MG63 (cell line): ENCODE measurements around the gene DSC2. TPM values are rescaled to one million over a fixed set of nuclear protein-coding genes. Genes with fewer than 3 reads are reported as not detected.
"Not testable (repeated sequence)": the region's sequence is repeated elsewhere in the genome, so short reads cannot be mapped to it uniquely, and the experiment has no call there.

ENCODE experiments used
- DNase-seq: peaks from one replicate; pipeline ENCODE4 v3.0.0-alpha.2; 2020
- H3K27me3 ChIP-seq: fragments of 250-450 bp; sonication (Bioruptor Pico); 2 replicates; pipeline ENCODE4 v1.5.1; 2020; ENCODE audit warnings: mild to moderate bottlenecking, moderate library complexity
- H3K36me3 ChIP-seq: fragments of 250-450 bp; sonication (Bioruptor Pico); 2 replicates; pipeline ENCODE4 v1.5.1; 2020; ENCODE audit warnings: mild to moderate bottlenecking, moderate library complexity
- H3K4me3 ChIP-seq: fragments of 250-450 bp; sonication (Bioruptor Pico); 2 replicates; pipeline ENCODE4 v1.5.1; 2020; ENCODE audit warnings: mild to moderate bottlenecking, moderate library complexity
- H3K9me3 ChIP-seq: fragments of 250-450 bp; sonication (Bioruptor Pico); 2 replicates; pipeline ENCODE4 v1.5.1; 2020; ENCODE audit warnings: mild to moderate bottlenecking, moderate library complexity
- total RNA-seq: library from RNA; depleted of rRNA; stranded (reverse); fragments of >200 nt; shearing (Covaris generic); gene quantifications from 2 replicates; pipeline ENCODE4 v1.2.3, GENCODE V29; 2014; ENCODE audit warnings: low replicate concordance; rRNA removed

The DSC2 gene
- not detected in 2 replicates for total RNA-seq

DNA sequence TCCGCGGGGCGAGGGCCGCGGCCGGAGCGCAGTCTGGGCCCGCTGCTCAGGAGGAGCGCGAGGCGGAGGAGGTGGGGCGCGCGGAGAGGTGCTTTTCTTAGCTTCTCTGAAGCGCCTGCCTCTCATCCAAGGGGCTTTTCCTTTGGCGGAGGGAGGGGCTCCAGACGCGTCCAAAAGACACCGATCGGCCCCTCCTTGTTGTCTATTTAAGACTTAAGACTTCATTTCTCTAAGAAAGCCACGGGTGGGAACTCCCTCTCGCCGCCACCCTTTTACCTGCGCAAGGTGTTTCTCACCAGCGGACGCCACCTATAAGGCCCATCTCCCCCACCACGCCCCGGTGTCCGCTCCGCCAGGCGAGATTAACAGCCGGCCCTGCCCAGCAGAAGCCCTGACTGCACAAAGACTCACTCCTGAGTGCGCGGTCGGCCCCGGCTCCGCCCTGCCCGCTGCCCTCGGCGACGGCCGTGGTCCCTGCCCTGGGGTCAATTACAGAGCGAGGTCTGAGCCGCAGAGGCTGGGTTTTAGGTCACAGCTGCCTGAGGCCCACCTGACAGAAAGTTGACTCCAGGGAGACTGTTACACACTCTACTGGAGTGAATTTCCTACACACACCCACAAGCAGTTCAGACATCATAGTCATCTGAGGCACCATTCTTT, at the start of gene DSC2:
Gene DSC2, minus strand, starts transcription at position 397 of the 660 bp plus-strand sequence. CDS start 450 bp downstream, outside the sequence.
- H3K9me3 ChIP-seq, result no peaks in the 10 kb centered on the region
- DNase-seq, result no peak
- H3K4me3 ChIP-seq, result peak within 1 kb of the TSS; percentile 27
- peaks cover 24% of the 10 kb centered on the region for H3K27me3 ChIP-seq
- H3K36me3 ChIP-seq, result no peaks in the 10 kb centered on the region

DNA sequence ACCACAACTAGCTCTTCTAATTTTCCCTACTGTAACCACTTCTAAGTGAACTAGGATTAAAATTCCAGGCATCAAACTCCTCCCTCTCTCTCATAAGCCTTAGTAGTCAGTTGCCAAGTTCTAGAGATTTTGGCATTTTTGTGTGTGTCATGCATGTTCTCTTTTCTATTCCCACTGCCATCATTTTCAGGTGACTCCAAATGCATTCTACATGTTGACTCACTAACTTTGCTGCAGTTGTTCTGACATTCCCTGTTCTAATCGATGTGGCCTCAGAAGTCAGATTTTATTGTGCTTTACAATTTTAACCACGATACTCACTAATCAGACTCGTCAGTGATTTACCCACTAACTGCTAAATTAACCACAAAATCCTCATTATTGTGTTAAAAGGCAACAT, 47.1 kb upstream of the DSC2 start:
- H3K4me3 ChIP-seq, result no peak overlapping the region
- no peaks in the 10 kb centered on the region for H3K27me3 ChIP-seq
- H3K36me3 ChIP-seq, result no peaks in the 10 kb centered on the region
- H3K9me3 ChIP-seq, result no peaks in the 10 kb centered on the region
- no peak for DNase-seq

DNA sequence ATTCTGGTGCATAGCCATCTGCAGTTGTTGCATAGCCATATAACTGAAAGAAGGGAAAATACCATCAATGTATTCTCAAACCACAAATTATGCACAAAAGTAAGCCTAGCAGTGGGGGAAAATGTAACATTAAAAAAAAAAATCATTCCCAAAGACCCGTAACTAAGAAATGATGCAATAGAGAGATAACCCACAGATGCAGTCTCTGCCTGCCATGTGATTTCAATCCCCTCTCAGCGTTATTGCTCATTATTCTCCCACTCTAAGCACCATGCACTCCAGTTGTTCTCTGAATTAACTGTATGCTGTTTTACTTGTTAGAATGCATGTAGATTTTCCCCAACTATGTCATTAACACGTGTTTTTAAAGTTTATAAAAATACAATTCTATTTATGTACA, 46.4 kb upstream of the DSC2 start:
- DNase-seq, result no peak
- Histone ChIP-seq H3K36me3 (no peaks in the 10 kb centered on the region), H3K9me3 (no peaks in the 10 kb centered on the region), H3K4me3 (no peak overlapping the region), H3K27me3 (no peaks in the 10 kb centered on the region)

GRCh38 chr18:31146809-31147208, 44.6 kb upstream of the DSC2 start:
- DNase-seq, result no peak
- no peaks in the 10 kb centered on the region for H3K27me3 ChIP-seq
- H3K36me3 ChIP-seq, result no peaks in the 10 kb centered on the region
- no peak overlapping the region for H3K4me3 ChIP-seq
- no peaks in the 10 kb centered on the region for H3K9me3 ChIP-seq

DNA sequence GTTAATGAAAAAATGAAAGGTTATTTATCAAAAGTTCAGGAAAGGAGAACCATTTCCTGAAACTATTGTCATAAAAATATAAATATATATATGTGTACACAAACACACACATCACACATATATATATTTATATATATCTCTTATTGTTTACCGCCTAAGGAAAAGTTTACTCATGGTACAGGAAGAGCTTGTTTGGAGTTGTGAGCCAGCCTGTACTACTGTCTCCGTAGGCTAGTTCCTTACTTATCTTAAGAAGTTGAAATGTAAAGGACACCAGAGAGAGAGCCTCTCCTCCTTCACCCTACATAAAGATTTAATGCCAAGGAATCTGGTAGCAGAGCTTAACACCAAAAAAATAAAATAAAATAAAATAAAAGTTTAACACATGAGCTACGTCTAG, 40.8 kb upstream of the DSC2 start:
- no peak for DNase-seq
- no peaks in the 10 kb centered on the region for H3K9me3 ChIP-seq
- H3K27me3 ChIP-seq, result no peaks in the 10 kb centered on the region
- H3K4me3 ChIP-seq, result no peak overlapping the region
- H3K36me3 ChIP-seq, result no peaks in the 10 kb centered on the region

- H3K36me3 ChIP-seq, result no peaks in the 10 kb centered on the region
- H3K27me3 ChIP-seq, result no peaks in the 10 kb centered on the region
- no peak overlapping the region for H3K4me3 ChIP-seq
- H3K9me3 ChIP-seq, result no peaks in the 10 kb centered on the region
- no peak for DNase-seq
Observed at GRCh38 chr18:31138709-31139108, 36.5 kb upstream of the DSC2 start.

- H3K4me3 ChIP-seq, result no peak overlapping the region
- H3K9me3 ChIP-seq, result no peaks in the 10 kb centered on the region
- DNase-seq, result no peak
- H3K27me3 ChIP-seq, result no peaks in the 10 kb centered on the region
- no peaks in the 10 kb centered on the region for H3K36me3 ChIP-seq
Observed at GRCh38 chr18:31134988-31135529, 32.8 kb upstream of the DSC2 start.

GRCh38 chr18:31129398-31130115, 27.3 kb upstream of the DSC2 start:
- H3K36me3 ChIP-seq, result no peaks in the 10 kb centered on the region
- DNase-seq, result no peak

DNA sequence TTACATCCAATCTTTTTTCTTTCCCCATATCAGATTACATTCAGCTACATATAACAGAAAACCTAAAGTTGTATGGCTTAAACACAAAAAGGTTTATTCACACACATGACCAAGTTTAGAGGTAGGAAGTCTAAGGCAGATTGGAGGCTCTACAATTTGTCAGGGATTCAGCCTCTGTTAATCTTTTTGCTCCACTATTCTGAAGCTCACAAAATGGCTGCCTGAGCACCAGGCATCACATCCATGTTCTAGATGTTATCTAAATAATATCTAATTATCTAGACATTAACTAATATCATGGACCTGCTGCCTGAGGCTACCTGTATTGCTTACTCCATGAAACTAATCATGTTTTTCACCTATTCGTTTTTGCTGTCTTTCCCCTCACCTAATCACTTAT, 23.7 kb upstream of the DSC2 start:
- H3K9me3 ChIP-seq, result no peaks in the 10 kb centered on the region

More at GRCh38 chr18:31129398-31130115, 27.3 kb upstream of the DSC2 start:
- H3K9me3 ChIP-seq, result no peaks in the 10 kb centered on the region
- no peaks in the 10 kb centered on the region for H3K27me3 ChIP-seq
- no peak overlapping the region for H3K4me3 ChIP-seq

GRCh38 chr18:31123125-31123524, 20.9 kb upstream of the DSC2 start:
- DNase-seq, H3K27me3 ChIP-seq: not testable (repeated sequence)

More for the DNA sequence above, 23.7 kb upstream of the DSC2 start:
- H3K4me3 ChIP-seq, result no peak overlapping the region
- no peaks in the 10 kb centered on the region for H3K36me3 ChIP-seq
- H3K27me3 ChIP-seq, result no peaks in the 10 kb centered on the region
- DNase-seq, result no peak

GRCh38 chr18:31120594-31120993, 18.4 kb upstream of the DSC2 start:
- DNase-seq, result no peak
- Histone ChIP-seq H3K4me3 (no peak overlapping the region), H3K27me3 (no peaks in the 10 kb centered on the region), H3K36me3 (no peaks in the 10 kb centered on the region), H3K9me3 (no peaks in the 10 kb centered on the region)

More at GRCh38 chr18:31123125-31123524, 20.9 kb upstream of the DSC2 start:
- H3K9me3 ChIP-seq, H3K36me3 ChIP-seq, H3K4me3 ChIP-seq: not testable (repeated sequence)

DNA sequence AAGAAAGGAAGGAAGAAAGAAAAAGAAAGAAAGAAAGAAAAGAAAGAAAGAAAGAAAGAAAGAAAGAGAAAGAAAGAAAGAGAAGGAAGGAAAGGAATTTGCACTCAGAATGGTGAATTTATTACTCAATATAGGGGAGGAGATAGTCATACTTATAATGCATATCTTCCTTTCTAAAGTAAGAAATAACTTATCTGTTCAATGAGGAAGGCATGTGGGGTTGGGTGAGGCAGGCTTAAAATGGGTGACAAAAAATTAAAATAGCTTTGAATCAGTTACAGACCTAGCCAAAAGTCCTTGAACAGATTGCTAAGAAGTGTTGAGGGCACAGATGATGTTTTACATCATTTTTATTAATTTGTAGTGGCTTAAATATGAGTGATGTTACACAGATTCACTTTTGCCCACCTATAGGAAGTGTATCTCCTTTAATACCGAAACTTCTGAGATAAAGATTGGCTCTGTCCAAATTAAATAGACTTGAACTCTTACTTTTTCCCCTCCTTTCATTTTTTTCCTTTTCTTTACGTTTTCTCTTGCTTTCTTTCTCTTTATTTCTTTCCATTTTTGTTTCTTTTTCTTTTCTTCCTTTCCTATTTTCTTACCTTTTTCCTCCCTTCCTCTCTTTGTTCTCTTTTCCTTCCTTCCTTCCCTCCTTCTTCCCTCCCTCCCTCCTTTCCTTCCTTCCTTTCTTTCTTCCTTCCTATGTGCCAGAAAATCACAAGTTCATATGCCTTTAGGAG, 14.8 kb upstream of the DSC2 start:
- Histone ChIP-seq H3K27me3 (no peaks in the 10 kb centered on the region), H3K36me3 (no peaks in the 10 kb centered on the region), H3K9me3 (no peaks in the 10 kb centered on the region), H3K4me3 (no peak overlapping the region)
- DNase-seq, result no peak

GRCh38 chr18:31112804-31113203, 10.6 kb upstream of the DSC2 start:
- no peaks in the 10 kb centered on the region for H3K27me3 ChIP-seq
- no peak for DNase-seq
- no peaks in the 10 kb centered on the region for H3K36me3 ChIP-seq
- H3K4me3 ChIP-seq, result no peak overlapping the region
- no peaks in the 10 kb centered on the region for H3K9me3 ChIP-seq

DNA sequence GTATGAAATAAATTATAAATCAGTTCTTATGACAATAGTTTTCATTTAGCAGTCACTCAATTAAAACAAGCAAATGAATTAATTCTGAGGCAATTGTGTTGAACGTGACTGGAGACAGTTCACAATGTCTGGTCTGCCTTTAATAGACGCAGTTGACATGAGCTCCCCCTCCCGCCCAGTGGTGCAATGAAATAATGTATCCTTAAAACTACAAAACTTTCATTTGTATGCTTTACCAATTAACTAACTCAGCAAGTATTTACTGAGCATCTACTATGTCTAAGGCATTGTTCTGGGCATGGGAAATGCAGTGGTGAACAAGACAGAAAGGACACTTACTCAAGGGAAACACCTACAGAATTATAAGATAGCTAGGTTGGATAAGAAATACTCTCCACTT, 3.5 kb upstream of the DSC2 start:
- no peaks in the 10 kb centered on the region for H3K36me3 ChIP-seq
- no peaks in the 10 kb centered on the region for H3K9me3 ChIP-seq

GRCh38 chr18:31104444-31104843, 2.2 kb upstream of the DSC2 start:
- no peak overlapping the region for H3K4me3 ChIP-seq
- DNase-seq, result no peak
- H3K9me3 ChIP-seq, result no peaks in the 10 kb centered on the region
- peaks cover 24% of the 10 kb centered on the region for H3K27me3 ChIP-seq
- no peaks in the 10 kb centered on the region for H3K36me3 ChIP-seq

More for the DNA sequence above, 3.5 kb upstream of the DSC2 start:
- Histone ChIP-seq H3K4me3 (no peak overlapping the region), H3K27me3 (peaks cover 18% of the 10 kb centered on the region)
- DNase-seq, result no peak

DNA sequence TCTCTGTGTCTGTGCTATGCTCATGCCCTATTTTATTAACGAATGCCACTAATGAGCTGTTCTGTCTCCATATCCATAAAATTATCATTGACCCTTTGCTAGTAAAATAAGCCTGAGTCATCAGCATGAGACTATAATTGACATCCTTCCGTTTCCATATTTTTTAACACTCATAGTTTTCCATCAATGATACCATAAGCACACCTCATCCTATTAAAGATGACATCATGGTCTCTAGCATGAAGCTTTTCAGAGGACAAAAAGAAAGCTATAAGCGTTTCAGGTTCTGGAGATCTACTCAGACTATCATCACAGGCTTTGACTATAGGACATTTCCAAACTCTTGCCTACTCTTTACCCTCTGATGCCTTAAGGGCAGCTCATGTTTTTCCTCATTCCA, 1.2 kb upstream of the DSC2 start:
- no peak for DNase-seq
- Histone ChIP-seq H3K9me3 (no peaks in the 10 kb centered on the region), H3K36me3 (no peaks in the 10 kb centered on the region), H3K27me3 (peaks cover 24% of the 10 kb centered on the region), H3K4me3 (no peak overlapping the region)

DNA sequence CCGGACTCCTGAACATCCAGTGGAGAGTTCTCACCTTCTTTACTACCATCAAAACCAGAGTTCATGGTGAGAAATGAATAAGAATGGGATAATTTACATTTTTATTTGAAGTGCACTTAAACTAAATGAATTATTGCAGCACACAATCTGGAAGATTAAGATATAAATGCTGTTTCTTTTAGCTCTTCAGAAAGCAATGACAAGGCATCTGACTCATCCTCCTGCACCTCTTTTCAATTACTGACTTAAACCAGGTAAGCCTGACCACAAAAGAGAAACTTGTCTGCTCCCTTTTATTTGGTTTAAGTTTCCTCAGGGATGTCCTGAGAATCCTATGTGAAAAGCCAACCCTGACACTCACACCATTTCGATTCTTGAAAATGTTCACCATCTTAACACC, 720 bp upstream of the DSC2 start:
- H3K9me3 ChIP-seq, result no peaks in the 10 kb centered on the region
- DNase-seq, result no peak
- no peak overlapping the region for H3K4me3 ChIP-seq
- H3K36me3 ChIP-seq, result no peaks in the 10 kb centered on the region
- H3K27me3 ChIP-seq, result peaks cover 24% of the 10 kb centered on the region
